Measurements from ENCODE around the gene MTHFD1L.

- no peak for TF ChIP-seq POLR2A (IDR thresholded peaks at IDR 0.05)
- TF ChIP-seq CTCF (IDR thresholded peaks at IDR 0.05): no peak
- no peak for TF ChIP-seq POLR2AphosphoS5 (IDR thresholded peaks at IDR 0.05)
These were observed 56.6 kb downstream of the MTHFD1L start for GRCh38 chr6:150922137-150922536.

Data from stomach (tissue), 4 donors.